Measurements from ENCODE around the gene ITPRIP.

Gene ITPRIP

GRCh38 chr10:104303594-104304355 lies 34.5 kb downstream of the ITPRIP start:
- Histone ChIP-seq H3K36me3 (replicated peaks; ENCODE audit: low read depth, low read length) (no peaks in the 10 kb centered on the region), H4K20me1 (ENCODE audit: insufficient read depth, low read length) (no peaks in the 10 kb centered on the region), H3K9ac (ENCODE audit: low read length) (no peak overlapping the region), H3K27ac (ENCODE audit: low read length) (no peak overlapping the region), H3K4me2 (ENCODE audit: low read length) (no peak overlapping the region), H2AFZ (ENCODE audit: low read depth, low read length) (no peak overlapping the region), H3K9me3 (ENCODE audit: insufficient read depth, low read length) (no peaks in the 10 kb centered on the region), H3K79me2 (ENCODE audit: low read length) (no peaks in the 10 kb centered on the region), H3K27me3 (ENCODE audit: low read depth, low read length) (no peaks in the 10 kb centered on the region), H3K4me1 (ENCODE audit: low read length) (peaks cover 12% of the 10 kb centered on the region; the same call in 1 of the 2 replicates), H3K4me3 (ENCODE audit: low read length) (no peak overlapping the region)
- TF ChIP-seq CTCF (IDR thresholded peaks at IDR 0.05; ENCODE audit: low read depth, low read length): no peak
- no peak for TF ChIP-seq EZH2phosphoT487 (IDR thresholded peaks at IDR 0.05; ENCODE audit: low read depth)

DNA sequence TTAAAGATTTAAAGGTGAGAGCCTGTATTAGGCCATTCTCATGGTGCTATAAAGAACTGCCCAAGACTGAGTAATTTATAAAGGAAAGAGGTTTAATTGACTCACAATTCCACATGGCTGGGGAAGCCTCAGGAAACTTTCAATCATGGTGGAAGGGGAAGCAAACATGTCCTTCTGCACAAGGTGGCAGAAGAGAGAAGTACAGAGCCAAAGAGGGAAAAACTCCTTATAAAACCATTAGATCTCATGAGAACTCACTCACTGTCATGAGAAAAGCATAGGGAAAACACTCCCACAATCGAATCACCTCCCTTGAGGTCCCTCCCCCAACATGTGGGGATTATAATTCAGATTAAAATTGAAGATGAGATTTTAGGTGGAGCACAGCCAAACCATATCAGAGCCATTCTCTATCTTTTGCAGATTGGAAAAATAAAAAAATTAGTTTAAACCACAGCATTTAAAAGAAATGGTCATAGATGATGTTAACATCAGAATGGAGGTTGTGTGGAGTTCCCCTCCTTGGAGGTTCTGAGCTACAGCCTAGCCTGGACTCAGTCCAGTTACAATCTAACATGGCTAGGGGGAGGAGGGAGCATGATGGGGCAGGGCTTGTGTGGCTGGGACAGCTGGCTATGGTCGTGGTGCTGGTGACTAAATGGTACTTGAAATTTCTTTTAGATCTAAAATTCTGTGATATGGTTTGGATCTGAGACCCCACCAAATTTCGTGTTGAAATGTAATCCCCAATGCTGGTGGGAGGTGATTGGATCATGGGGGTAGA lies 36.2 kb downstream of the ITPRIP start:
- peaks cover 7% of the 10 kb centered on the region; the same call in 1 of the 2 replicates for H3K4me1 ChIP-seq (ENCODE audit: low read length)
- no peaks in the 10 kb centered on the region for H4K20me1 ChIP-seq (ENCODE audit: insufficient read depth, low read length)
- no peak overlapping the region for H3K27ac ChIP-seq (ENCODE audit: low read length)
- no peaks in the 10 kb centered on the region for H3K9me3 ChIP-seq (ENCODE audit: insufficient read depth, low read length)
- no peaks in the 10 kb centered on the region for H3K27me3 ChIP-seq (ENCODE audit: low read depth, low read length)
- no peak overlapping the region for H3K4me3 ChIP-seq (ENCODE audit: low read length)
- TF ChIP-seq CTCF (IDR thresholded peaks at IDR 0.05; ENCODE audit: low read depth, low read length) (no peak), EZH2phosphoT487 (IDR thresholded peaks at IDR 0.05; ENCODE audit: low read depth) (no peak)
- H3K79me2 ChIP-seq (ENCODE audit: low read length): no peaks in the 10 kb centered on the region
- no peak overlapping the region for H3K9ac ChIP-seq (ENCODE audit: low read length)
- H2AFZ ChIP-seq (ENCODE audit: low read depth, low read length): no peak overlapping the region
- H3K4me2 ChIP-seq (ENCODE audit: low read length): no peak overlapping the region
- no peaks in the 10 kb centered on the region for H3K36me3 ChIP-seq (replicated peaks; ENCODE audit: low read depth, low read length)

DNA sequence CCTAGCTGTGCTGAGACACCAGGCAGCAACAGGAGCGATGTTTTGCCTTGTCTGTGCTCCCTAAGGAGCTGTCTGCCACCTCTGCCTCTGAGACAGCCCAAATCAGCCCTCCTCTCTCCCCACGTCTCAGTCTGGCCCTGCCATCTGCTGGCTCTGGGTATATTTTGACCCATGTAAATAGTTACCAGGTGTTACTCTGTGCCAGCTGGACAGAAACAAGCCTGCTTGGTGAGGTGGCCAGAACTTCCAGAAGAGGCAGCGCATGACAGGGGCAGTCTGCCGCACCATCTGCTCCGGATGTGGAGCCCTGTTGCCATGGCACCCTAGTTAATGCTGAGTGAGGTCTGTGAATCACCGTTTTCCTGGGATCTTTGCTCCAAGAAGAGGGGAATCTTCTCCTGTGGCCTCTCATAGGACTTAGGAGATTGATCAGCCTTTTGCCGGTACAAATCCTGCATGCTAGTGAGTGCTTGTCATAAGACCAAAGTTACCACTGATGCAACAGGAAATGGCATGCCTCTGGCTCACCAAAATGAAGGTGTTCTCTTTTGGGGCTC lies 37.5 kb downstream of the ITPRIP start:
- no peaks in the 10 kb centered on the region for H4K20me1 ChIP-seq (ENCODE audit: insufficient read depth, low read length)
- no peak overlapping the region for H3K27ac ChIP-seq (ENCODE audit: low read length)
- TF ChIP-seq CTCF (IDR thresholded peaks at IDR 0.05; ENCODE audit: low read depth, low read length): no peak
- TF ChIP-seq EZH2phosphoT487 (IDR thresholded peaks at IDR 0.05; ENCODE audit: low read depth): no peak
- H3K27me3 ChIP-seq (ENCODE audit: low read depth, low read length): no peaks in the 10 kb centered on the region
- no peaks in the 10 kb centered on the region for H3K36me3 ChIP-seq (replicated peaks; ENCODE audit: low read depth, low read length)
- no peak overlapping the region for H3K4me3 ChIP-seq (ENCODE audit: low read length)
- H3K4me1 ChIP-seq (ENCODE audit: low read length): peaks cover 2% of the 10 kb centered on the region; the same call in 1 of the 2 replicates
- no peak overlapping the region for H2AFZ ChIP-seq (ENCODE audit: low read depth, low read length)
- no peaks in the 10 kb centered on the region for H3K79me2 ChIP-seq (ENCODE audit: low read length)
- no peak overlapping the region for H3K9ac ChIP-seq (ENCODE audit: low read length)
- no peak overlapping the region for H3K4me2 ChIP-seq (ENCODE audit: low read length)
- H3K9me3 ChIP-seq (ENCODE audit: insufficient read depth, low read length): no peaks in the 10 kb centered on the region

Data from OCI-LY3 (cell line).